ENCODE data around the gene RNF126.

GRCh38 chr19:677601-678436, 14.8 kb upstream of the RNF126 start:
- TF ChIP-seq CTCF (IDR thresholded peaks at IDR 0.05): no peak
- no peak for TF ChIP-seq POLR2A (IDR thresholded peaks at IDR 0.05)

Data from body of pancreas (tissue), 4 donors.